ENCODE results near the gene SYT6. TPM values are rescaled to one million over a fixed set of nuclear protein-coding genes. Genes with fewer than 3 reads are reported as not detected.

Gene SYT6
- total RNA-seq, 2 experiments from 2014 or later: not detected

DNA sequence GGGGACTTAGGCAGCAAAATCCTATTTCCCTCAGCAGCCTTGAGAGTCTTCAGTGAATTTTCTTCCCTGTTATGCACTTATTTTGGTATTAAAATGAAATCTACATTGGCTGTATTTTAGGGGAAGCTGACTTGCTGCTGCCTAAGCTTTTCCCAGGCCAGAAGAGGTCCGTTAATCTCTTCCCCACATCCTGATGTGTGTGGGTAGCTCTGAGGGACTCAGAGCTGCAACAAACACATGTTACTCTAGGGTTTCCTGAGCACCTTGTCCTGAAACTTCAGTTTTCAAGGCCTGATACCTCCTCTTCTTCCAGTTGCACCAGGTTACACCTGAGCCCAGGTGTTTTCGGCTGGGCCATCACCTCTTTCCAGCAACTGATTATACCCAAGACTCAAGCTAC lies 51.5 kb downstream of the SYT6 start:
- CTCF ChIA-PET (ENCODE audit: unreplicated experiment): no interaction called here
- no peaks in the 10 kb centered on the region for H3K9me2 ChIP-seq (ENCODE audit: insufficient read depth, low read length)
- H3K4me1 ChIP-seq (ENCODE audit: insufficient read depth, low read length, poor library complexity, severe bottlenecking): no peaks in the 10 kb centered on the region
- H3K79me2 ChIP-seq (ENCODE audit: insufficient read depth, low read depth, low read length): no peaks in the 10 kb centered on the region
- no peak overlapping the region for H2AFZ ChIP-seq (ENCODE audit: low read length)
- no peak overlapping the region for H3K4me2 ChIP-seq (ENCODE audit: low read length)
- no TSS peak for BruUV-seq (replicated peaks)
- H3K27ac ChIP-seq (ENCODE audit: low read depth, low read length, poor library complexity, severe bottlenecking): no peak overlapping the region
- no peaks in the 10 kb centered on the region for H3K9me3 ChIP-seq (ENCODE audit: low read length)
- TF ChIP-seq, protein P1, sequence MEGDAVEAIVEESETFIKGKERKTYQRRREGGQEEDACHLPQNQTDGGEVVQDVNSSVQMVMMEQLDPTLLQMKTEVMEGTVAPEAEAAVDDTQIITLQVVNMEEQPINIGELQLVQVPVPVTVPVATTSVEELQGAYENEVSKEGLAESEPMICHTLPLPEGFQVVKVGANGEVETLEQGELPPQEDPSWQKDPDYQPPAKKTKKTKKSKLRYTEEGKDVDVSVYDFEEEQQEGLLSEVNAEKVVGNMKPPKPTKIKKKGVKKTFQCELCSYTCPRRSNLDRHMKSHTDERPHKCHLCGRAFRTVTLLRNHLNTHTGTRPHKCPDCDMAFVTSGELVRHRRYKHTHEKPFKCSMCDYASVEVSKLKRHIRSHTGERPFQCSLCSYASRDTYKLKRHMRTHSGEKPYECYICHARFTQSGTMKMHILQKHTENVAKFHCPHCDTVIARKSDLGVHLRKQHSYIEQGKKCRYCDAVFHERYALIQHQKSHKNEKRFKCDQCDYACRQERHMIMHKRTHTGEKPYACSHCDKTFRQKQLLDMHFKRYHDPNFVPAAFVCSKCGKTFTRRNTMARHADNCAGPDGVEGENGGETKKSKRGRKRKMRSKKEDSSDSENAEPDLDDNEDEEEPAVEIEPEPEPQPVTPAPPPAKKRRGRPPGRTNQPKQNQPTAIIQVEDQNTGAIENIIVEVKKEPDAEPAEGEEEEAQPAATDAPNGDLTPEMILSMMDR (conservative IDR thresholded peaks at IDR 0.05; ENCODE audit: low read length): no peak
- no peak for TF ChIP-seq EZH2phosphoT487 (IDR thresholded peaks at IDR 0.05; ENCODE audit: borderline replicate concordance, low read depth, low read length)
- H3K36me3 ChIP-seq (ENCODE audit: insufficient read depth, low read length): no peaks in the 10 kb centered on the region
- DNase-seq (ENCODE audit: low spot score): no peak
- intact Hi-C loops (cut with micrococcal nuclease; ENCODE audit: unreplicated experiment): no loop called here
- POLR2A ChIA-PET: interaction anchor here (0.5 to 0.6 kb wide), 2 partner anchors 88 to 125 kb away, joined by 4 to 5 read pairs; no protein-coding TSS in a partner anchor
- no peaks in the 10 kb centered on the region for H4K20me1 ChIP-seq (ENCODE audit: insufficient read depth, low read length)
- no peak overlapping the region for H3K4me3 ChIP-seq (ENCODE audit: low read depth, low read length, poor library complexity, severe bottlenecking)

DNA sequence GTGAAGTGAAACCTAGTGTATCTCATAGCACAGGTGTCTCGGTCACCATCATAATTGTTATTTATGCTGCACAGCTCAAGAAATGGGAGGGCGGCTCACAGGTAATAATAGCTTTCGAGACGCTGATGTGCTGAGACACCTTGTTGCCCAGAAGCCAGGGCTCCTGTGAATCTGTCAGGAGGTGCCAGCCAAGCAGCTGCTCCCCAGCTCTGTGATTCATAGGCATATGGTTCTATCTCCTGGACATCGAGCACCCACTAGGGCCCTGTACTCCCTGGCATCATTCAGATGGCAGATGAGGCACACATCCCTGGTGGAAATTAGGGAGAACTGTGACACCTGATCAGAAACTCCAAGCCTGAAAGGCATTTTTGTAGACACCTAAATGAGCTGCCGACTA lies 53.5 kb downstream of the SYT6 start:
- BruUV-seq (replicated peaks): no TSS peak
- no peak overlapping the region for H2AFZ ChIP-seq (ENCODE audit: low read length)
- TF ChIP-seq EZH2phosphoT487 (IDR thresholded peaks at IDR 0.05; ENCODE audit: borderline replicate concordance, low read depth, low read length): no peak
- TF ChIP-seq, protein P1 (conservative IDR thresholded peaks at IDR 0.05; ENCODE audit: low read length): no peak
- H3K36me3 ChIP-seq (ENCODE audit: insufficient read depth, low read length): no peaks in the 10 kb centered on the region
- no peaks in the 10 kb centered on the region for H3K4me1 ChIP-seq (ENCODE audit: insufficient read depth, low read length, poor library complexity, severe bottlenecking)
- no peak overlapping the region for H3K4me2 ChIP-seq (ENCODE audit: low read length)
- DNase-seq (ENCODE audit: low spot score): no peak
- CTCF ChIA-PET (ENCODE audit: unreplicated experiment): no interaction called here
- H3K27ac ChIP-seq (ENCODE audit: low read depth, low read length, poor library complexity, severe bottlenecking): no peak overlapping the region
- no peaks in the 10 kb centered on the region for H3K79me2 ChIP-seq (ENCODE audit: insufficient read depth, low read depth, low read length)
- POLR2A ChIA-PET: no interaction called here
- H3K9me3 ChIP-seq (ENCODE audit: low read length): no peaks in the 10 kb centered on the region
- H4K20me1 ChIP-seq (ENCODE audit: insufficient read depth, low read length): no peaks in the 10 kb centered on the region
- no peak overlapping the region for H3K4me3 ChIP-seq (ENCODE audit: low read depth, low read length, poor library complexity, severe bottlenecking)
- intact Hi-C loops (cut with micrococcal nuclease; ENCODE audit: unreplicated experiment): no loop called here
- no peaks in the 10 kb centered on the region for H3K9me2 ChIP-seq (ENCODE audit: insufficient read depth, low read length)

DNA sequence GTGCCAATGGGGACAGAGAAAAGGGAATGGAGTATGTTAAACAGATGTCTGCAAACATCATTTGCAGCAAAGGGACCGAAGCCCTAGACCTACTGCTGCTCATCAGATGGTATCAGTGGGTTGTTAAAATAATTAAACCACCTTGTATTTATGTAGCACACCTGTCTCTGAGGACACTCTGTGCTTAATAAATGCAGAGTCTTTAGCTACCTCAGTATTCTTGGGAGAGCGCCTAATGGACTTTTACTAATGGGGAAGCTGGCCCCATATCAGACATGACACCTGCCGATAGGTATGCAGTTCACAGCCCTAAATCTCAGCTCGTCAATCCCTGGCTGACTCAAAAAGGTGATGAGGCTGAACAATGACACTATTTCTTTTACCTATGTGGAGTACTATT lies 54.4 kb downstream of the SYT6 start:
- Histone ChIP-seq H3K79me2 (ENCODE audit: insufficient read depth, low read depth, low read length) (no peaks in the 10 kb centered on the region), H4K20me1 (ENCODE audit: insufficient read depth, low read length) (no peaks in the 10 kb centered on the region), H3K4me2 (ENCODE audit: low read length) (no peak overlapping the region), H3K4me1 (ENCODE audit: insufficient read depth, low read length, poor library complexity, severe bottlenecking) (no peaks in the 10 kb centered on the region), H3K36me3 (ENCODE audit: insufficient read depth, low read length) (no peaks in the 10 kb centered on the region), H3K27ac (ENCODE audit: low read depth, low read length, poor library complexity, severe bottlenecking) (no peak overlapping the region), H2AFZ (ENCODE audit: low read length) (no peak overlapping the region), H3K4me3 (ENCODE audit: low read depth, low read length, poor library complexity, severe bottlenecking) (no peak overlapping the region), H3K9me3 (ENCODE audit: low read length) (no peaks in the 10 kb centered on the region), H3K9me2 (ENCODE audit: insufficient read depth, low read length) (no peaks in the 10 kb centered on the region)
- CTCF ChIA-PET (ENCODE audit: unreplicated experiment): no interaction called here
- BruUV-seq (replicated peaks): no TSS peak
- POLR2A ChIA-PET: no interaction called here
- TF ChIP-seq, protein P1 (conservative IDR thresholded peaks at IDR 0.05; ENCODE audit: low read length): no peak
- TF ChIP-seq EZH2phosphoT487 (IDR thresholded peaks at IDR 0.05; ENCODE audit: borderline replicate concordance, low read depth, low read length): no peak
- intact Hi-C loops (cut with micrococcal nuclease; ENCODE audit: unreplicated experiment): no loop called here
- no peak for DNase-seq (ENCODE audit: low spot score)

Data from OCI-LY7 (cell line).